K562 (cell line): Measurements from ENCODE around the gene PACSIN2. TPM values are rescaled to one million over a fixed set of nuclear protein-coding genes. Genes with fewer than 3 reads are reported as not detected.

Experiments used
- ATAC-seq: fragments of 200-7000 bp; cut with Tn5 transposase; 3 replicates; pipeline ENCODE4 v1.9.1; 2020; ENCODE audit warnings: moderate library complexity
- BruUV-seq: library from RNA; stranded (reverse); fragments of 400-500 nt; replicated peaks from 2 replicates; lab custom pipeline; 2021; lab: Mats Ljungman, UMichigan
- CTCF ChIA-PET: fragments of 300-600 bp; formaldehyde crosslinking; extraction: SDS; loops from one replicate; lab custom pipeline; 2021; ENCODE audit warnings: low intra/inter-chr PET ratio; lab: Yijun Ruan, JAX
- POLR2A ChIA-PET: fragments of 300-600, 350-650 bp; sonication (Branson Sonifier 250); formaldehyde crosslinking; extraction: SDS; loops from one replicate; lab custom pipeline; 2021; ENCODE audit warnings: antibody characterized with exemption, inconsistent platforms; lab: Yijun Ruan, JAX
- DNase-seq, 4 experiments: peaks; one replicate each; pipeline versions ENCODE4 v3.0.0 to v3.0.0-alpha.2; 2011 to 2018; ENCODE audit warnings: low spot score in 3 of 4, mixed read lengths in 3 of 4; ENCODE audit errors: extremely low read depth in 1 of 4
- FAIRE-seq: peaks from 2 replicates; lab custom pipeline; 2011; peaks lifted over from hg19 to GRCh38; lab: Jason Lieb, UNC
- H2AFZ ChIP-seq: 2 replicates; pipeline ENCODE4 v1.6.0; 2011; ENCODE audit warnings: low read depth, low read length, control low read depth, inconsistent platforms
- H3K27ac ChIP-seq: fragments of 200-600 bp; 3 replicates; pipeline ENCODE4 v1.8.0; 2011; ENCODE audit warnings: low read depth, mild to moderate bottlenecking, control low read depth, inconsistent platforms, low read length, moderate library complexity, mixed read lengths; ENCODE audit errors: extremely low read depth
- H3K27me3 ChIP-seq, 2 experiments: fragments of 300-600 bp in 1 of 2; 2 replicates in 1 of 2; 3 replicates in 1 of 2; pipeline versions ENCODE4 v1.6.0 to v1.8.0; 2011; ENCODE audit warnings: inconsistent platforms in 2 of 2, low read length in 2 of 2, mild to moderate bottlenecking in 1 of 2, mixed read lengths in 1 of 2, moderate library complexity in 1 of 2; ENCODE audit not compliant: control insufficient read depth in 2 of 2, insufficient read depth in 2 of 2
- H3K36me3 ChIP-seq: fragments of 300-600 bp; 3 replicates; pipeline ENCODE4 v1.8.0; 2011; ENCODE audit warnings: mild to moderate bottlenecking, low read length, inconsistent platforms; ENCODE audit not compliant: control insufficient read depth, insufficient read depth
- H3K4me1 ChIP-seq, 2 experiments: fragments of 200-600 bp in 1 of 2; replicated peaks in 1 of 2; 2 replicates in 1 of 2; 3 replicates in 1 of 2; pipeline versions ENCODE4 v1.5.1 to v1.8.0; 2011; ENCODE audit warnings: inconsistent platforms in 2 of 2, low read length in 2 of 2, mild to moderate bottlenecking in 1 of 2, mixed read lengths in 1 of 2, moderate library complexity in 1 of 2; ENCODE audit not compliant: control insufficient read depth in 2 of 2, insufficient read depth in 2 of 2
- H3K4me2 ChIP-seq: 2 replicates; pipeline ENCODE4 v1.6.1; 2011; ENCODE audit warnings: low read length, control low read depth, inconsistent platforms, mixed read lengths; ENCODE audit not compliant: insufficient read depth
- H3K4me3 ChIP-seq: fragments of 200-600 bp; sonication (generic), shearing (Covaris generic); 2 replicates; pipeline ENCODE4 v1.5.1; 2016; ENCODE audit warnings: control low read depth, inconsistent platforms
- H3K79me2 ChIP-seq: fragments of 200-600 bp; 3 replicates; pipeline ENCODE4 v1.8.0; 2011; ENCODE audit warnings: low read length, inconsistent platforms; ENCODE audit not compliant: control insufficient read depth, insufficient read depth
- H3K9ac ChIP-seq, 2 experiments: 2 replicates each; pipeline versions ENCODE4 v1.6.0 to v1.6.1; 2011; ENCODE audit warnings: low read depth in 2 of 2, low read length in 2 of 2, control low read depth in 1 of 2, inconsistent platforms in 1 of 2, mild to moderate bottlenecking in 1 of 2, mixed read lengths in 1 of 2; ENCODE audit not compliant: insufficient read depth in 1 of 2
- H3K9me1 ChIP-seq: one replicate; pipeline ENCODE4 v1.6.0; 2011; ENCODE audit warnings: inconsistent platforms, mild to moderate bottlenecking, low read length, moderate library complexity; ENCODE audit not compliant: control insufficient read depth, insufficient read depth
- H3K9me3 ChIP-seq: replicated peaks from 2 replicates; pipeline ENCODE4 v1.5.1; 2011; ENCODE audit warnings: low read depth, low read length, inconsistent platforms; ENCODE audit not compliant: control insufficient read depth, insufficient read depth
- H4K20me1 ChIP-seq: replicated peaks from 2 replicates; pipeline ENCODE4 v1.6.1; 2011; ENCODE audit warnings: low read length, inconsistent platforms, mixed read lengths; ENCODE audit not compliant: control insufficient read depth, insufficient read depth
- HDAC2 ChIP-seq: fragments of 450-650 bp; IDR thresholded peaks from 2 replicates; pipeline ENCODE4 v1.6.1; 2016; ENCODE audit warnings: mild to moderate bottlenecking
- HOMEZ ChIP-seq: fragments of 250-450 bp; sonication (Bioruptor Pico); IDR thresholded peaks from 2 replicates; pipeline ENCODE4 v1.4.0; 2020; ENCODE audit warnings: mild to moderate bottlenecking, moderate library complexity
- MAX ChIP-seq: sonication (generic); formaldehyde crosslinking; IDR thresholded peaks from 2 replicates; pipeline ENCODE4 v1.9.0; 2022; ENCODE audit warnings: mild to moderate bottlenecking, missing genetic modification reagents
- MLX ChIP-seq, 2 experiments: fragments of 450-650 bp in 1 of 2; sonication (generic) in 1 of 2; formaldehyde crosslinking; conservative IDR thresholded peaks; 2 replicates each; pipeline versions ENCODE4 v1.4.0 to v1.8.1; 2020 to 2022; ENCODE audit warnings: mild to moderate bottlenecking in 1 of 2, missing genetic modification reagents in 1 of 2
- ZNF165 ChIP-seq: fragments of 250-450 bp; sonication (Bioruptor Pico); IDR thresholded peaks from 2 replicates; pipeline ENCODE4 v1.4.0; 2020; ENCODE audit warnings: borderline replicate concordance
- ZNF830 ChIP-seq: fragments of 250-450 bp; sonication (Bioruptor Pico); IDR thresholded peaks from 2 replicates; pipeline ENCODE4 v1.5.0; 2021; ENCODE audit warnings: mild to moderate bottlenecking
- WGBS: fragments of 100-300 bp; shearing (Covaris generic); methylation state at CpG from one replicate; pipeline ENCODE4 v1.1.6; 2016; ENCODE audit warnings: low coverage, mixed read lengths; ENCODE audit not compliant: insufficient coverage; ENCODE audit errors: missing lambda C conversion rate; 5-methylcytosine and 5-hydroxymethylcytosine counted together
- in situ Hi-C: fragments of 300-500 bp; cut with MboI; formaldehyde crosslinking; loops from 4 replicates; pipeline ENCODE4 v1.15.0; 2018; ENCODE audit warnings: inconsistent platforms, mixed read lengths
- intact Hi-C: fragments of 100-400 bp; cut with micrococcal nuclease; formaldehyde crosslinking; loops from 2 replicates; pipeline ENCODE4 v1.14.2; 2022
- polyA plus RNA-seq, 8 experiments: library from polyadenylated mRNA; depleted of rRNA in 4 of 8; stranded (reverse) in 5 of 8; unstranded in 3 of 8; fragments of >200 nt; fragmentation: Nextera tagmentation in 2 of 8; fragmentation: Illumina TruSeq in 1 of 8; extraction: Ambion mirVana in 2 of 8; extraction: Trizol in 1 of 8; gene quantifications; 2 replicates each; pipeline versions ENCODE4 v1.2.1 to v1.2.3, GENCODE V29; 2011 to 2014; ENCODE audit warnings: inconsistent platforms in 1 of 8, missing spikeins in 1 of 8
- total RNA-seq, 7 experiments: library from RNA; depleted of rRNA in 6 of 7; stranded (reverse); fragments of >200 nt in 6 of 7; fragmentation: Illumina TruSeq in 2 of 7; extraction: Trizol in 2 of 7; gene quantifications; 2 replicates each; pipeline versions ENCODE4 v1.2.1 to v1.2.3, GENCODE V29; 2011 to 2021; ENCODE audit warnings: low replicate concordance in 1 of 7

The PACSIN2 gene
- total and polyA plus RNA-seq, 9 of the 15 experiments (the other 6 are each of a cell fraction or from before 2014, with no cell fraction given): 0.45 to 45.1 (median 23.9) TPM

- CTCF ChIA-PET: no interaction called here
- H2AFZ ChIP-seq: no peak overlapping the region
- TF ChIP-seq MAX (CRISPR knock-in tag): no peak
- TF ChIP-seq MLX (CRISPR knock-in tag; conservative IDR thresholded peaks at IDR 0.05): no peak
- TF ChIP-seq HDAC2: no peak
- TF ChIP-seq ZNF830: no peak
- TF ChIP-seq HOMEZ (CRISPR knock-in tag): no peak
- no peak for TF ChIP-seq ZNF165
- TF ChIP-seq, all 486 proteins: peak for 0
- Histone ChIP-seq H3K27me3 (no peaks in the 10 kb centered on the region), H4K20me1 (no peaks in the 10 kb centered on the region), H3K79me2 (no peaks in the 10 kb centered on the region), H3K27ac (no peak overlapping the region), H3K4me3 (no peak overlapping the region), H3K36me3 (no peaks in the 10 kb centered on the region), H3K9me3 (no peaks in the 10 kb centered on the region), H3K9ac (no peak overlapping the region), H3K9me1 (no peaks in the 10 kb centered on the region), H3K4me1 (peaks cover 6 to 7% of the 10 kb centered on the region in 2 experiments; a peak in 4 of 5 replicates), H3K4me2 (no peak overlapping the region)
- in situ Hi-C loops (no loop called here), intact Hi-C loops (no loop called here)
- 66% methylated on average over 7 of the region's 7 CpGs for WGBS
- FAIRE-seq (no peak), ATAC-seq (no peak), DNase-seq (no peak)
- BruUV-seq: no TSS peak
- POLR2A ChIA-PET: interaction anchor here (0.6 kb wide), 1 partner anchor 366 kb away, joined by 3 read pairs; no protein-coding TSS in a partner anchor
Measured at GRCh38 chr22:42862045-42862734, 152.8 kb downstream of the PACSIN2 start.
